Thyroid gland (tissue), 4 donors: ENCODE measurements around the gene LMBR1.
A peak's percentile ranks its signal among the peaks of the same experiment; 100 is the strongest.

ENCODE experiments used
- CTCF ChIP-seq, 6 experiments: fragments of 200-600 bp in 3 of 6; fragments of 450-650 bp in 3 of 6; sonication (generic) in 3 of 6; IDR thresholded peaks; one replicate each; pipeline ENCODE4 v1.5.1; 2016 to 2019; ENCODE audit warnings: antibody characterized with exemption in 6 of 6, mild to moderate bottlenecking in 2 of 6, inconsistent platforms in 1 of 6, moderate library complexity in 1 of 6
- POLR2A ChIP-seq, 2 donors: fragments of 450-650 bp; IDR thresholded peaks; one replicate each; pipeline ENCODE4 v1.6.1; 2017; ENCODE audit warnings: antibody characterized with exemption in 2 of 2, mild to moderate bottlenecking in 2 of 2, moderate library complexity in 1 of 2

GRCh38 chr7:156640257-156640948 is 252.6 kb downstream of the LMBR1 start, which contains the start of gene RNF32:
- TF ChIP-seq CTCF (IDR thresholded peaks at IDR 0.05) (no peak), POLR2A (IDR thresholded peaks at IDR 0.05) (peak in 1 of 2 donors; percentile 59)
